HEK293T (cell line): ENCODE results near the gene APP.

Experiments
- BHLHE40 ChIP-seq: fragments of 450-650 bp; IDR thresholded peaks from 2 replicates; pipeline ENCODE4 v1.6.1; 2016; ENCODE audit warnings: mild to moderate bottlenecking, moderate library complexity, borderline replicate concordance
- ELF4 ChIP-seq: fragments of 450-650 bp; IDR thresholded peaks from 2 replicates; pipeline ENCODE4 v1.6.1; 2017; ENCODE audit warnings: antibody characterized with exemption
- FOXK2 ChIP-seq: fragments of 450-650 bp; IDR thresholded peaks from 2 replicates; pipeline ENCODE4 v1.6.1; 2016; ENCODE audit warnings: mild to moderate bottlenecking
- HDGF ChIP-seq: fragments of 450-650 bp; IDR thresholded peaks from 2 replicates; pipeline ENCODE4 v1.6.1; 2017; ENCODE audit warnings: antibody characterized with exemption, borderline replicate concordance
- L3MBTL2 ChIP-seq: fragments of 450-650 bp; conservative IDR thresholded peaks from 2 replicates; pipeline ENCODE4 v1.6.1; 2016; ENCODE audit warnings: mild to moderate bottlenecking
- SP1 ChIP-seq: fragments of 450-650 bp; IDR thresholded peaks from 2 replicates; pipeline ENCODE4 v1.6.1; 2017
- SUZ12 ChIP-seq: fragments of 450-650 bp; IDR thresholded peaks from 2 replicates; pipeline ENCODE4 v1.6.1; 2016; ENCODE audit warnings: mild to moderate bottlenecking
- TARDBP ChIP-seq: fragments of 450-650 bp; IDR thresholded peaks from 2 replicates; pipeline ENCODE4 v1.6.1; 2016
- ZNF384 ChIP-seq: fragments of 450-650 bp; IDR thresholded peaks from 2 replicates; pipeline ENCODE4 v1.6.1; 2016

GRCh38 chr21:26130249-26130881 is 40.2 kb downstream of the APP start:
- no peak for TF ChIP-seq ELF4
- TF ChIP-seq SUZ12 = no peak
- TF ChIP-seq BHLHE40 = no peak
- TF ChIP-seq ZNF384 = no peak
- no peak for TF ChIP-seq SP1
- TF ChIP-seq TARDBP = no peak
- no peak for TF ChIP-seq L3MBTL2
- TF ChIP-seq HDGF = no peak
- TF ChIP-seq FOXK2 = no peak
